Peyer's patch (tissue), 4 donors: ENCODE data around the gene TDRD9. TPM values are rescaled to one million over a fixed set of nuclear protein-coding genes. Genes with fewer than 3 reads are reported as not detected.

Experiments
- DNase-seq, 3 donors: peaks; one replicate each; pipeline ENCODE4 v3.0.0-alpha.2; 2017 to 2019
- H3K27ac ChIP-seq, 4 donors: fragments of 200-600 bp; sonication (generic); one replicate each; pipeline ENCODE4 v1.5.1; 2016 to 2019
- H3K27me3 ChIP-seq, 2 donors: fragments of 200-600 bp; sonication (generic); one replicate each; pipeline ENCODE4 v1.5.1; 2019
- H3K36me3 ChIP-seq, 3 donors: fragments of 200-600 bp; sonication (generic); one replicate each; pipeline ENCODE4 v1.5.1; 2016 to 2019
- H3K4me1 ChIP-seq, 4 donors: fragments of 200-600 bp; sonication (generic); one replicate each; pipeline ENCODE4 v1.5.1; 2016 to 2019
- H3K4me3 ChIP-seq, 4 donors: fragments of 200-600 bp; sonication (generic); 1 replicate in 3 of 4; 2 replicates in 1 of 4; pipeline ENCODE4 v1.5.1; 2016 to 2019; ENCODE audit warnings: mild to moderate bottlenecking in 1 of 4
- H3K9me3 ChIP-seq, 4 donors: fragments of 200-600 bp; sonication (generic); one replicate each; pipeline ENCODE4 v1.5.1; 2016 to 2019; ENCODE audit warnings: mild to moderate bottlenecking in 1 of 4
- CTCF ChIP-seq, 6 experiments: fragments of 450-650 bp in 4 of 6; fragments of 200-600 bp in 2 of 6; sonication (generic) in 1 of 6; IDR thresholded peaks; one replicate each; pipeline ENCODE4 v1.5.1; 2017 to 2019; ENCODE audit warnings: antibody characterized with exemption in 6 of 6, mild to moderate bottlenecking in 3 of 6, moderate library complexity in 1 of 6
- POLR2A ChIP-seq, 2 donors: fragments of 450-650 bp; IDR thresholded peaks; one replicate each; pipeline ENCODE4 v1.5.1; 2017; ENCODE audit warnings: antibody characterized with exemption in 2 of 2, mild to moderate bottlenecking in 2 of 2, moderate library complexity in 2 of 2
- total RNA-seq, 4 donors: library from RNA; depleted of rRNA; stranded (reverse); fragments of >200 nt; gene quantifications; one replicate each; pipeline ENCODE4 v1.1.0, GENCODE V29; 2016

The TDRD9 gene
- total RNA-seq, 4 donors from 2014 or later: 0.40 TPM; not detected in 3

DNA sequence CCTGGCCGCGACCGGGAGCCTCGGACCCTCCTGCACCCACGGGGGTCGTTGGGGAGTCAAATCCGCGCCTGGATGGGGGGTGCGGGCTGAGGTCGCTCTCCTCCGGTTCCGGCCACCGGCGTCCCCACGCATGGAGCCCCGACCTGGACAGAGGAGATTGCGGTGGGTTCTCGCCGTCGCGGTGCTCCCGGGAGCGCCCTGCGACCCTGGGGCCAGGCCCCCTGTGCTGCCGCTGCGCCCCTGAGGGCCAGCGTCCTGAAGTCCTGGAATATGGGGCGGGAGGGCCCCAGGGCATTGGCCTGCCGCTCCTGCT is 157.6 kb downstream of the TDRD9 start:
- Histone ChIP-seq H3K27ac (no peak overlapping the region), H3K4me1 (peaks cover 0 to 58% (median 10%) of the 10 kb centered on the region in 4 donors), H3K27me3 (no peaks in the 10 kb centered on the region), H3K36me3 (no peaks in the 10 kb centered on the region), H3K9me3 (no peaks in the 10 kb centered on the region), H3K4me3 (peak overlapping the region in 2 of 4 donors; percentile 7 to 44)
- TF ChIP-seq POLR2A (IDR thresholded peaks at IDR 0.05): no peak
- no peak for TF ChIP-seq CTCF (IDR thresholded peaks at IDR 0.05)
- DNase-seq: no peak

GRCh38 chr14:104086210-104086660 is 158.0 kb downstream of the TDRD9 start:
- Histone ChIP-seq H3K36me3 (no peaks in the 10 kb centered on the region), H3K4me1 (peaks cover 0 to 58% (median 10%) of the 10 kb centered on the region in 4 donors), H3K4me3 (peak overlapping the region in 1 of 4 donors; percentile 44), H3K27ac (no peak overlapping the region), H3K27me3 (no peaks in the 10 kb centered on the region), H3K9me3 (no peaks in the 10 kb centered on the region)
- TF ChIP-seq POLR2A (IDR thresholded peaks at IDR 0.05) (no peak), CTCF (IDR thresholded peaks at IDR 0.05) (no peak)
- DNase-seq: peak in 1 of 3 donors; percentile 51

- DNase-seq: no peak
- no peak overlapping the region for H3K4me3 ChIP-seq
- H3K27me3 ChIP-seq: no peaks in the 10 kb centered on the region
- H3K9me3 ChIP-seq: no peaks in the 10 kb centered on the region
- peak overlapping the region in 1 of 4 donors; percentile 77 for H3K27ac ChIP-seq
- no peaks in the 10 kb centered on the region for H3K36me3 ChIP-seq
- TF ChIP-seq CTCF (IDR thresholded peaks at IDR 0.05) (no peak), POLR2A (IDR thresholded peaks at IDR 0.05) (no peak)
- peaks cover 0 to 52% (median 10%) of the 10 kb centered on the region in 4 donors for H3K4me1 ChIP-seq
Measured at GRCh38 chr14:104086661-104087461, 158.6 kb downstream of the TDRD9 start.

- peaks cover 0 to 46% (median 10%) of the 10 kb centered on the region in 4 donors for H3K4me1 ChIP-seq
- DNase-seq: no peak
- TF ChIP-seq POLR2A (IDR thresholded peaks at IDR 0.05) (no peak), CTCF (IDR thresholded peaks at IDR 0.05) (no peak)
- H3K4me3 ChIP-seq: no peak overlapping the region
- no peaks in the 10 kb centered on the region for H3K9me3 ChIP-seq
- peak overlapping the region in 1 of 4 donors; percentile 77 for H3K27ac ChIP-seq
- H3K27me3 ChIP-seq: no peaks in the 10 kb centered on the region
- no peaks in the 10 kb centered on the region for H3K36me3 ChIP-seq
Measured at GRCh38 chr14:104087505-104087904, 159.2 kb downstream of the TDRD9 start.

DNA sequence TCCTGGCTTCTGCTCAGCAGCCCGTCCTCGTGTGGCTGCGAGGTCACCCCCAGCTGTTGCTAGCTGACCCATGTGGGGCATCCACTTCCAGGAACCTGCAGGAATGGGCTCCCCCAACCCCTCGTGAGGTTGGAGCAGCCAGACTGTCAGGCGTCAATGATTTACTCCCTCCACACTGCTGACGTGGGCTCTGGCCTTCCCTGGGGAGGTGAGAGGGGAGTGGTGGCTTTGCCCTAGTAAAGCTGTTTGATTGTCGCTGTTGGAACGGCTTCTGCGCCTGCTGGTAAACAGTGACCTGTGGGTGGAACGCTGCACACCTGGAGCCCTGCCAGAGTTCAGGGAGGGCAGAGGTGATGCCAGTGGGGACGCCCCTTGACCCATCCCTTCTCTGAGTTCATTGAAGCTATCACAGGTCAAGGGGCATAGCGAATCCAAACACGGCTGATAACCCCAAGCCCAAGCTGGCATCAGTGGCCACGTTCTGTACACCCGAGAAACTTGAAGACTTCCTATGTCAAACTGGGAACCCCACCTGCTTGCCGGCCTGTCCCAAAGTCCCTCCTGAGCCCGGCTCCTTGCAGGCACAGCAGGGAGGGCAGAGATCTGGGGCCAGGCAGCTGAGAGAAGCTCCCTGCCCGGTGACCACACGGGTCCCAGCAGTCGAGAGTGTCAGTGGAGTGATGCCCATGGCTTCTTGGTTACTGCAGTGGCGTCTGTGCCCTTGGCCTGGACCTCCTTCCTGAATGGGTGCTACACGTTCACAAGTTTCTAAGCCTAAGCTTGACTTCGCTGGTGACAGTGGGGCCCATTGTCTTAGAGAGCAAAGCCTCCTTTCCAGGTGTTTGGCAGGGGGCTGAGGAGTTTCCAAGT is 160.0 kb downstream of the TDRD9 start:
- H3K27ac ChIP-seq: peak overlapping the region in 2 of 4 donors; percentile 39 to 77
- peak in 2 of 3 donors; percentile 84 to 88 for DNase-seq
- H3K4me3 ChIP-seq: no peak overlapping the region
- H3K27me3 ChIP-seq: no peaks in the 10 kb centered on the region
- TF ChIP-seq POLR2A (IDR thresholded peaks at IDR 0.05): no peak
- no peak for TF ChIP-seq CTCF (IDR thresholded peaks at IDR 0.05)
- H3K4me1 ChIP-seq: peaks cover 0 to 39% (median 10%) of the 10 kb centered on the region in 4 donors
- no peaks in the 10 kb centered on the region for H3K36me3 ChIP-seq
- no peaks in the 10 kb centered on the region for H3K9me3 ChIP-seq
